Rectal smooth muscle tissue (tissue), 1 donor: Measurements from ENCODE around the gene ARHGEF7.
A peak's percentile ranks its signal among the peaks of the same experiment; 100 is the strongest.

ENCODE experiments used
- H3K27ac ChIP-seq: one replicate; pipeline ENCODE4 v1.7.0; 2013; ENCODE audit warnings: low read depth, low read length, inconsistent platforms
- H3K27me3 ChIP-seq: one replicate; pipeline ENCODE4 v1.7.0; 2013; ENCODE audit warnings: low read length; ENCODE audit not compliant: control insufficient read depth, insufficient read depth
- H3K36me3 ChIP-seq: one replicate; pipeline ENCODE4 v1.7.0; 2013; ENCODE audit warnings: low read length; ENCODE audit not compliant: control insufficient read depth, insufficient read depth
- H3K4me1 ChIP-seq: one replicate; pipeline ENCODE4 v1.7.0; 2013; ENCODE audit warnings: low read length; ENCODE audit not compliant: control insufficient read depth, insufficient read depth
- H3K4me3 ChIP-seq: one replicate; pipeline ENCODE4 v1.7.0; 2013; ENCODE audit warnings: low read length
- H3K9ac ChIP-seq: one replicate; pipeline ENCODE4 v1.7.0; 2013; ENCODE audit warnings: low read length

The ARHGEF7 gene

DNA sequence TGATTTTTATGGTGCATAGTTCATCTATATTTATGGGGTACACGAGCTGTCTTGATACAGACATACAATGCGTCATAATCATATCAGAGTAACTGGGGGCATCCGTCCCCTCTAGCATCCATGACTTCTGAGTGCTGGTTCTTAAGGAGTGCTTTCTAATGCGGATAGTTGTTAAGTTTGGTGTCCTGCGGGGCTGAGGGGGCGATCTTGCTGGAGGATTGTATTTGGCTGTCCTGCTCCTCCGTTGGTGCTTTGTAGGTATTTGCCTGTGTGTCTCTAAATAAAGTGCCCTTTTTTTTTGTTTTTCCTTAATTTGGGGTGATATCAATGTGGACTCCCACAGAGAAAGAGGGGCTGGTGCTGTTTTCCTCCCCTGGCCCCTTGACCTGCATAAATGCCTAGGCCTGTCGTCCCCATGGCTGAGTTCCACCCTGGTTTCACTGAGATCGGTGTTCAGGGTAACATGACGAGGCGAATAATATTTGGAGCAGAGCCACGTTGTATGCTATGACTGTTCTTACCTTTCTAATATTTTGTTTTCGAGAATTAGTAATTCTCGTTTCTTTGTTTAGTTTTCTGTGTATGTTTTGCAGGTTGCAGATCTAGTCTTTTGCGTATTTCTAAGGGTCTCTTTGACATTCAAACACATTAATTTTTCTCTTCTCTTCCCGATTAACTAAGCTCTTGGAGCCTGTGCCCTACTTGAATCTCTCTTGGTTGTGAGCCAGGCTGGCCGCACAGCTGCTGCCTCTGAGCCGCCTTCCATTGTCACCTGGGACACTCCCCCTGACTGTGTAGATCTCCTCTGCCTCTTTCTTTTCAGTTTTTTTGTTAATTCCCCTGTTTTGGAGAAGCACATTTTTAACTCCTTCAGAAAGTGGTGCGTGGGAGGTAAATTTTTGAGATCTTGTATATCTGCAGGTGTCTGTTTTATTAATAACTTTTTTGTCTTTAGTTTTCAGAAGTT is 100.3 kb downstream of the ARHGEF7 start:
- no peak overlapping the region for H3K4me3 ChIP-seq
- no peaks in the 10 kb centered on the region for H3K36me3 ChIP-seq
- no peak overlapping the region for H3K9ac ChIP-seq
- no peak overlapping the region for H3K27ac ChIP-seq
- H3K4me1 ChIP-seq: peaks cover 16% of the 10 kb centered on the region
- H3K27me3 ChIP-seq: no peaks in the 10 kb centered on the region

DNA sequence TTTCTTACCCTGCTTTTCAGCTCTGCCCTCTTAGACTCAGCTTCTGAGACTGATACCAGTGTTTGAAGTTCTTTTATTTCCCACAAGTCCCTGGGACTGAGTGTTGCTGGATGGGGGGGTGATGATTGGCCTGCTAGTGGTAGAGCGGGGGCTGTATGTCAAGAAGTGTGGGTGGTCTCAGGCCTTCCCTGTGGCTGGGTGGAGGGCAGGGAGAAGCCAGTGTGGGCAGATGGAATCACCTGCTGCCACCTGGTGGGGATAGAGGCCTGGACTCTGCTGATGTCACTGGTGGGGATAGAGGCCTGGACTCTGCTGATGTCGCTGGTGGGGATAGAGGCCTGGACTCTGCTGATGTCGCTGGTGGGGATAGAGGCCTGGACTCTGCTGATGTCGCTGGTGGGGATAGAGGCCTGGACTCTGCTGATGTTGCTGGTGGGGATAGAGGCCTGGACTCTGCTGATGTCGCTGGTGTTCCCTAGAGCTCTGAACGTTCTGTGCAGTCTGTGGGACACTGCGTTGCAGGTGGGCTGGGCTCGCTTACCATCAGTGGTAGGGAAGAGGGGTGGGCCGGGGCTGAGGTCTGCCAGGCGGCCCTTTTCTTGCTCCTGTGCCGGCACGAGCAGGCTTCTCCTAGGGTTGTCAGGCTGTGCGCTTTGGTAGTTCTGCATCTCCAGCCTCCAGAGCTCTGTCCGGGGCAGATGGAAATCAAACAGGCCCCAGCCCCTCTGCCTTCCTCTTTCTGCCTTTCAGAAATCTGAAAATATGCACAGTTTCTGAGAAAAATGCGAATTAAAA is 101.3 kb downstream of the ARHGEF7 start:
- Histone ChIP-seq H3K27ac (no peak overlapping the region), H3K4me3 (no peak overlapping the region), H3K9ac (no peak overlapping the region), H3K27me3 (no peaks in the 10 kb centered on the region), H3K4me1 (peaks cover 8% of the 10 kb centered on the region), H3K36me3 (no peaks in the 10 kb centered on the region)

DNA sequence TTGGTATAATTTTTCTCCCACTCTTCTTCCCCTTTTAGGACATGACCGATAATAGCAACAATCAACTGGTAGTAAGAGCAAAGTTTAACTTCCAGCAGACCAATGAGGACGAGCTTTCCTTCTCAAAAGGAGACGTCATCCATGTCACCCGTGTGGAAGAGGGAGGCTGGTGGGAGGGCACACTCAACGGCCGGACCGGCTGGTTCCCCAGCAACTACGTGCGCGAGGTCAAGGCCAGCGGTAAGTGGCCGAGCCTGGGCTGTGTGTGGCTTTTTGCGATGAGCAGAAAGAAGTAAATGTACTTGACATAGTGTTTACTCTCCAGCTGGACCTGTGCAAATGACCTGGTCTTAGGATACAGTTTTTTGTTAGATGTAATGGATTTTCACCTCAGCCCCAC is 102.5 kb downstream of the ARHGEF7 start:
- H3K27ac ChIP-seq: no peak overlapping the region
- no peak overlapping the region for H3K4me3 ChIP-seq
- H3K9ac ChIP-seq: no peak overlapping the region
- H3K4me1 ChIP-seq: peaks cover 4% of the 10 kb centered on the region
- no peaks in the 10 kb centered on the region for H3K27me3 ChIP-seq
- H3K36me3 ChIP-seq: no peaks in the 10 kb centered on the region

DNA sequence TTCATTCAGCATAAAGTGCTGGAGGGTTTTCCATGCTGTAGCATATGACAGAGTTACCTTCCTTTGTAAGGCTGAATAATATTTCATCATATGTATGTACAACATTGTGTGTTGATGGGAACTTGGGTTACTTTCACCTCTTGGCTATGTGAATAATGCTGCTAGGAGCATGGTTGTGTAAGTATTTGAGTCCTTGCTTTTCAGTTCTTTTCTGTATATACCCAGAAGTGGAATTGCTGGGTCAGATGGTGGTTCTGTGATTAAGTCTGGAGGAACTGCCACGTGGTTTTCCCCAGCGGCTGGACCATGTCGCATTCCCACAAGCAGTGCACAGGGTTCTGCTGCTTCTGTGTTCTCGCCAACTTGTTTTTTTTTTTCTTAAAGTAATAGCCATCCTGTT is 104.2 kb downstream of the ARHGEF7 start:
- Histone ChIP-seq H3K9ac (no peak overlapping the region), H3K36me3 (no peaks in the 10 kb centered on the region), H3K4me3 (no peak overlapping the region), H3K27me3 (no peaks in the 10 kb centered on the region), H3K4me1 (peaks cover 4% of the 10 kb centered on the region), H3K27ac (peak overlapping the region; percentile 4)

DNA sequence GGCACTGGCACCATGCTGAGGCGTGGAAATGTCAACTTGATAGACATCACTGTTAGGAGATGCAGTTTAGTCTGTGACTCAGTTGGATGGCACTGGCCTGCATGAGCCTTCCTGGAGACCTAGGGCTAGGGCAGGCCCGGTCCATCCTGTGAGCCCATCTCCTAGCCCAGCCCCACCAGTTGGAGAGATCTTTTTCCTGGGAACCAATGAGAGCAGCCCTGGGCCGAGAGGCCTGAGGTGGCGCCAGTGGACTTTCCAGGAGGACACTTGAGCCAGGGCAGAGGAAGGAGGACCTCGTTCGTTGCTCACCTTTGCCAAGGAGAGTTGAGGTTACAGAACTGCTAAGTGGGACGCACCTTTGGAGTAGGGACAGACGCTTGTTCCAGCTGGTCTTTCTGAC is 104.8 kb downstream of the ARHGEF7 start:
- Histone ChIP-seq H3K4me3 (no peak overlapping the region), H3K9ac (no peak overlapping the region), H3K36me3 (no peaks in the 10 kb centered on the region), H3K4me1 (peaks cover 4% of the 10 kb centered on the region), H3K27ac (peak overlapping the region; percentile 47), H3K27me3 (no peaks in the 10 kb centered on the region)

DNA sequence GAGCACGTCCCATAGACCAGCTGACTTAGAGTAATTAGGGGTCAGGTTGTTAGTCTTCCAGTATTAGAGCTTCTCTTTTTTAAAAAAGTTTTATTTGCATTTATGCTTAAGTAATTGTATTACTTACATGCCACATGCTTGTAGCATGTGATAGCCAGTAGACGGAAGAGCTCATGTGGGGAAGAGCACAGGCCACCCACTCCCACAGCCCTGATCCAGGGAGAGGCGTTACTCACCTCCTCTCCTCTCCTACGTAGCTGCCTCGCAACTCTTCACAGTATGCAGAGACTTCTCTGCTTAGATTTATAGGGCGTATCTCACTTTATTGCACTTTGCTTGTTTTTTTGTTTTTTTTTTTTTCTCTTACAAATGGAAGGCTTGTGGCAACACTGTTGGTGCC is 110.1 kb downstream of the ARHGEF7 start:
- H3K4me1 ChIP-seq: no peaks in the 10 kb centered on the region
- no peak overlapping the region for H3K4me3 ChIP-seq
- H3K27ac ChIP-seq: no peak overlapping the region
- H3K27me3 ChIP-seq: no peaks in the 10 kb centered on the region
- H3K36me3 ChIP-seq: peaks cover 7% of the 10 kb centered on the region
- H3K9ac ChIP-seq: no peak overlapping the region

DNA sequence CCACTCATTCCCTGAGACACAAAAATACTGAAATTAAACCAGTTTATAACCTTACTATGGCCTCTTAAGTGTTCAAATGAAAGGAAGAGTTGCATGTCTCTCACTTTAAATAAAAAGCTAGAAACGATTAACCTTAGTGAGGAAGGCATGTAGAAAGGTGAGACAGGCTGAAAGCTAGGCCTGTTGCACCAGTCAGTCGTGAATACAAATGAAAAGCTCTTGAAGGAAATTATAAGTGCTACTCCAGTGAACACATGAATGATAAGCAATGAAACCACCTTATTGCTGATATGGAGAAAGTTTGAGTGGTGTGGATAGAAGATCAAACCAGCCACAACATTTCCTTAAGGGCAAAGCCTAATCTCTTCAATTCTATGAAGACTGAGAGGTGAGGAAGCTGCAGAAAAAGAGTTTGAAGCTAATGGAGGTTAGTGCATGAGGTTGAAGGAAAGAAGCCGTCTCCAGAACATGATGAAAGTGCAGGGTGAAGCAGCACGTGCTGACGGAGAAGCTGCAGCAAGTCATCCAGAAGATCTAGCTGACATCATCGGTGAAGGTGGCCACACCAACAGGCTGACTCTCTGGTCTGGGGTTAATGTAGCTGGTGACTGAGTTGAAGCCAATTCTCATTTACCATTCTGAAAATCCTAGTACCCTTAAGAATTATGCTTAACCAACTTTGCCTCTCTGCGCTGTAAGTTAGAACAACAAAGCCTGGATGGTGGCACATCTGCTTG is 110.9 kb downstream of the ARHGEF7 start:
- no peak overlapping the region for H3K9ac ChIP-seq
- H3K4me1 ChIP-seq: no peaks in the 10 kb centered on the region
- no peak overlapping the region for H3K4me3 ChIP-seq
- peaks cover 7% of the 10 kb centered on the region for H3K36me3 ChIP-seq
- H3K27me3 ChIP-seq: no peaks in the 10 kb centered on the region
- H3K27ac ChIP-seq: no peak overlapping the region

DNA sequence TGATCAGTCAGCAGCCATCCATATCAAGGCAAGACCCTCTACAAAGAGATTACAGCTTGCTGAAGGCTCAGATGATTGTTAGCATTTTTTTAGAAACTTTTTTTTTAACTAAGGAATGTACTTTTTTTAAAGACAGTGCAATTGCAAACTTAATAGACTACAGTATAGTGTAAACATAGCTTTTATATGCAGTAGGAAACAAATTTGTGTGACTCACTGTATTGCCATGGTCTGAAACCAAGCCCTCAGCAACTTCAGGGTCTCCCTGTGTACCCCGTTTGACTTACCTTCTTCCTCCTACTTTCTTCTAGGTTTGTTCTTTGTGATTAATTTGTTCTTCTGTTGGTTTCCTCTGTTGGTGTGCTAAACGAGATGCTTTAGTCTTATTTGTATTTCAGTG is 112.3 kb downstream of the ARHGEF7 start:
- no peak overlapping the region for H3K4me3 ChIP-seq
- peaks cover 9% of the 10 kb centered on the region for H3K36me3 ChIP-seq
- H3K4me1 ChIP-seq: no peaks in the 10 kb centered on the region
- H3K27me3 ChIP-seq: no peaks in the 10 kb centered on the region
- H3K9ac ChIP-seq: no peak overlapping the region
- H3K27ac ChIP-seq: no peak overlapping the region

DNA sequence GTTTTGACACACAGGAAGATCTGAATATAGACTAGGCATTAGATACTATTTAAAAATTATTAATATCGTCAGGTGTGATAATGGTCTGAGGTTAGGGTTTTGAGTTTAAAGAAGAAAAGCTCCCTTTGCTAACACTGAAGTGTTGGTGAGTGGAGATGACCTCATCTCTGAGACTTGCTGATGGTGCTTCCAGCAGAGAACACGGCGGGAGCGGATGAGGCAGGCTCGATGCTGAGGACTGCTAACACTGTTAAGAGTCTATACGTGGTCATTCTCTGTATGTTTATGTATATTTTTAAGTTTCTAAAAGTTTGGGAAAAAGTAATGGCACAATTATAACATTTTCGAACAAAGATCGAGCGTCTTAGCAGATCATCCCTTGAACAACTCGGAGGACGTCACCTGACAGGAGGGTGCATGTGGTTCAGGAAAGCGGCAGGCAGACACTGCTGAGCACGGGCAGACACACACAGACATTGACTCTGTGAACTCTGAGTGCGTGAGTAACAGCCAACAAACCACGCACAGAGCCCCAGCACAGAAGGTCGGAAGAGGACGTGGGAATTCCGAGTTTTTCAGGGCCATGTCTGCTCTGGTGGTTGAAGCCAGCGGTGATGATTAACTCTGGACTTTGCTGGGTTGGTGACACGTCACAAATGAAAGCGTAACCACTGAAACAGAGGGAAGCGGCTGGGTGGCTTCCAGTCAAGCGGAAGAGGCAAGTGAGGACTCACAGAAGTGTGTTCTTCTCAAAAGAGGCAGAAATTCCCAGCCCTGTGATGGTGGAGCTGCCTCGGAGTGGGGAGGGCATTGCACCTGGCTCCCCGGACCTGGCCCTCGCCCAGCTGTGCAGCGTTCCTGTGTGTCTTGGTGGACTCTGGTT is 113.4 kb downstream of the ARHGEF7 start:
- Histone ChIP-seq H3K27ac (no peak overlapping the region), H3K27me3 (no peaks in the 10 kb centered on the region)

DNA sequence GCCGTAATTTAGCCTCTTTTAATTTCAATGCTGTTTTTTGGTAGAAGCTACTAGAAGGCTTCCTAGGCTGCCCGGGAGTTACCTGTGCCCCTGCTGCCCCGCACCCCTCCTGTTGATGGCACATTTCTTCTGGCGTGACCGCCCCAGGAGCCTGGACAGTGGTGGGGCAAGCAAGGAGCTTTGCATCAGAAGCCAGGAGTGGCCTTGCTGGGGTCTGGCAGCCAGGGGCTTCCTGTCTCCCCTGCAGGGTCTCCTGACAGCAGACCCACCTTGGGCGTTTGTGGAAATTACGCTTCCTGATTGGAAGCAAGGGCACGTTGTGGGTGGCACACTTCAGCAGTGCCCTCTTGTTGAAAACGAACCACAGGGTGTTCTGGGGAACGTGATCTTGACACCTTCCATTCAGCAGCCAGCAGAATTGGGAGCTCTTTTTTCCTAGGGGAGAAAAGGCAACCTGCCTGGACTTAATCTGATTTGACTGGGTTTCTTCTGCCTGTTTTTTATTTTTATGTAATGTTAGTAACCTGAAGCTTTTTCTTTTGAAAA is 115.3 kb downstream of the ARHGEF7 start:
- Histone ChIP-seq H3K36me3 (peaks cover 15% of the 10 kb centered on the region), H3K9ac (no peak overlapping the region), H3K4me3 (no peak overlapping the region), H3K4me1 (no peaks in the 10 kb centered on the region), H3K27me3 (no peaks in the 10 kb centered on the region), H3K27ac (no peak overlapping the region)

More for the DNA sequence above, 113.4 kb downstream of the ARHGEF7 start:
- no peak overlapping the region for H3K9ac ChIP-seq
- H3K4me3 ChIP-seq: no peak overlapping the region
- peaks cover 9% of the 10 kb centered on the region for H3K36me3 ChIP-seq
- no peaks in the 10 kb centered on the region for H3K4me1 ChIP-seq

DNA sequence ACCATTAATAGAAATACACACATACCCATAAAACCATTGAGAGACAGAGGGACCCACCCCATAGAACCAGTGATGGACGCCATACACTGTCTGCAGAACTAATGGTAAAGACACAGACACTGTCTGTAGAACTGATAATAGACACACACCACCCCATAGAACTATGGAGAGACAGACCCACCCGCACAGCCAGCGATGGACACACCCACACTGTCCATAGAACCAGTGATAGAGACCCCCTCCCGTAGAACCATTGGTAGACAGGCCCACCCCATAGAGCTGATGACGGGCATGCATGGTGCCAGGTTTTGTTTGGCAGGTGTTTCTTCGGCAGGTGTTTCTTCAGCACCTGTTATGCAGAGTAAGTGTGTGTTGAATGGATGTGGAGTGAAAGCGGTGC is 117.1 kb downstream of the ARHGEF7 start:
- Histone ChIP-seq H3K9ac (no peak overlapping the region), H3K27me3 (no peaks in the 10 kb centered on the region), H3K4me3 (no peak overlapping the region), H3K27ac (no peak overlapping the region), H3K4me1 (no peaks in the 10 kb centered on the region), H3K36me3 (peaks cover 15% of the 10 kb centered on the region)
